Glutamatergic neuron (in vitro differentiated cells): ENCODE measurements around the gene LBX1. TPM values are rescaled to one million over a fixed set of nuclear protein-coding genes. Genes with fewer than 3 reads are reported as not detected.

Experiments
- DNase-seq: peaks from one replicate; pipeline ENCODE4 v3.0.0; 2022
- H3K27ac Mint-ChIP-seq: one replicate; pipeline ENCODE4 v1.8.0; 2020; ENCODE audit warnings: mild to moderate bottlenecking, mixed read lengths, inconsistent platforms; ENCODE audit not compliant: unreplicated experiment
- H3K27me3 Mint-ChIP-seq: one replicate; pipeline ENCODE4 v1.8.0; 2020; ENCODE audit warnings: mild to moderate bottlenecking, moderate library complexity, mixed read lengths, inconsistent platforms; ENCODE audit not compliant: unreplicated experiment
- H3K36me3 Mint-ChIP-seq: one replicate; pipeline ENCODE4 v1.8.0; 2020; ENCODE audit warnings: mild to moderate bottlenecking, mixed read lengths, inconsistent platforms; ENCODE audit not compliant: unreplicated experiment
- H3K4me1 Mint-ChIP-seq: one replicate; pipeline ENCODE4 v1.8.0; 2020; ENCODE audit warnings: mild to moderate bottlenecking, low read depth, mixed read lengths, inconsistent platforms; ENCODE audit not compliant: unreplicated experiment
- H3K4me3 Mint-ChIP-seq: one replicate; pipeline ENCODE4 v1.8.0; 2020; ENCODE audit warnings: mild to moderate bottlenecking, mixed read lengths, inconsistent platforms; ENCODE audit not compliant: unreplicated experiment
- H3K9me3 Mint-ChIP-seq: one replicate; pipeline ENCODE4 v1.8.0; 2020; ENCODE audit warnings: mild to moderate bottlenecking, moderate library complexity, mixed read lengths, inconsistent platforms; ENCODE audit not compliant: unreplicated experiment
- CTCF ChIP-seq: fragments of 200-600 bp; sonication (generic); IDR thresholded peaks from one replicate; pipeline ENCODE4 v1.5.0; 2021; ENCODE audit not compliant: partially characterized antibody, unreplicated experiment
- total RNA-seq: library from RNA; stranded (reverse); fragmentation: NEBNext Ultra II Directional; extraction: Animal tissue kit (Norgen Biotek cat#: 25700); gene quantifications from one replicate; pipeline ENCODE4 v1.2.1, GENCODE V29; 2021; ENCODE audit not compliant: unreplicated experiment

LBX1 gene
- total RNA-seq, 1 donor from 2014 or later, result not detected

- peaks cover 5% of the 10 kb centered on the region for H3K27me3 Mint-ChIP-seq
- peaks cover 3% of the 10 kb centered on the region for H3K9me3 Mint-ChIP-seq
- no peaks in the 10 kb centered on the region for H3K36me3 Mint-ChIP-seq
- no peaks in the 10 kb centered on the region for H3K4me1 Mint-ChIP-seq
- DNase-seq, result no peak
- no peak for TF ChIP-seq CTCF
- no peak overlapping the region for H3K4me3 Mint-ChIP-seq
- no peak overlapping the region for H3K27ac Mint-ChIP-seq
Observed at GRCh38 chr10:101195921-101196320, 33.3 kb downstream of the LBX1 start.

- Mint-ChIP-seq H3K36me3 (no peaks in the 10 kb centered on the region), H3K9me3 (peaks cover 3% of the 10 kb centered on the region), H3K27ac (no peak overlapping the region), H3K27me3 (no peaks in the 10 kb centered on the region), H3K4me1 (no peaks in the 10 kb centered on the region), H3K4me3 (no peak overlapping the region)
- DNase-seq, result no peak
- TF ChIP-seq CTCF, result no peak
Observed at GRCh38 chr10:101189461-101190401, 39.5 kb downstream of the LBX1 start.

- H3K9me3 Mint-ChIP-seq, result peaks cover 3% of the 10 kb centered on the region
- H3K27ac Mint-ChIP-seq, result no peak overlapping the region
- no peaks in the 10 kb centered on the region for H3K36me3 Mint-ChIP-seq
- H3K4me1 Mint-ChIP-seq, result no peaks in the 10 kb centered on the region
- no peak for TF ChIP-seq CTCF
- no peak for DNase-seq
- no peak overlapping the region for H3K4me3 Mint-ChIP-seq
- no peaks in the 10 kb centered on the region for H3K27me3 Mint-ChIP-seq
Observed at GRCh38 chr10:101188942-101189341, 40.3 kb downstream of the LBX1 start.

- H3K9me3 Mint-ChIP-seq, result peaks cover 1% of the 10 kb centered on the region
- no peak for DNase-seq
- H3K4me3 Mint-ChIP-seq, result no peak overlapping the region
- H3K27me3 Mint-ChIP-seq, result peaks cover 2% of the 10 kb centered on the region
- H3K4me1 Mint-ChIP-seq, result no peaks in the 10 kb centered on the region
- TF ChIP-seq CTCF, result no peak
- no peak overlapping the region for H3K27ac Mint-ChIP-seq
- H3K36me3 Mint-ChIP-seq, result peaks cover 4% of the 10 kb centered on the region
Observed at GRCh38 chr10:101183458-101184183, 45.6 kb downstream of the LBX1 start.
